Mesothelial cell of epicardium (in vitro differentiated cells): ENCODE measurements around the gene DCN. TPM values are rescaled to one million over a fixed set of nuclear protein-coding genes. Genes with fewer than 3 reads are reported as not detected.

Experiments used
- DNase-seq, 2 experiments: peaks; one replicate each; pipeline ENCODE4 v3.0.0; 2021; ENCODE audit warnings: low spot score in 2 of 2; ENCODE audit not compliant: unreplicated experiment in 2 of 2
- H3K27ac Mint-ChIP-seq: 2 replicates; pipeline ENCODE4 v1.8.0; 2021; ENCODE audit warnings: mixed read lengths
- H3K27me3 Mint-ChIP-seq: 2 replicates; pipeline ENCODE4 v1.8.0; 2021; ENCODE audit warnings: low read depth, mixed read lengths
- H3K36me3 Mint-ChIP-seq: 2 replicates; pipeline ENCODE4 v1.8.0; 2021; ENCODE audit warnings: mixed read lengths
- H3K4me1 Mint-ChIP-seq: 2 replicates; pipeline ENCODE4 v1.8.0; 2021; ENCODE audit warnings: mixed read lengths
- H3K4me3 Mint-ChIP-seq: 2 replicates; pipeline ENCODE4 v1.8.0; 2021; ENCODE audit warnings: mild to moderate bottlenecking, moderate library complexity, mixed read lengths
- H3K9me3 Mint-ChIP-seq: 2 replicates; pipeline ENCODE4 v1.8.0; 2021; ENCODE audit warnings: mixed read lengths
- CTCF ChIP-seq: fragments of 200-600 bp; sonication (generic); IDR thresholded peaks from one replicate; pipeline ENCODE4 v1.5.0; 2021; ENCODE audit warnings: antibody characterized with exemption; ENCODE audit not compliant: unreplicated experiment
- total RNA-seq: library from RNA; stranded (reverse); gene quantifications from 3 replicates; pipeline ENCODE4 v1.2.1, GENCODE V29; 2021

DCN gene
- total RNA-seq, 1 donor from 2014 or later, result 1,349 TPM

GRCh38 chr12:91176915-91177314, 5.7 kb downstream of the DCN start:
- peaks cover 46% of the 10 kb centered on the region for H3K4me1 Mint-ChIP-seq
- DNase-seq, result no peak
- peak overlapping the region; percentile 85 for H3K27ac Mint-ChIP-seq
- no peaks in the 10 kb centered on the region for H3K9me3 Mint-ChIP-seq
- no peaks in the 10 kb centered on the region for H3K27me3 Mint-ChIP-seq
- TF ChIP-seq CTCF, result no peak
- peaks cover 21% of the 10 kb centered on the region for H3K36me3 Mint-ChIP-seq
- peak overlapping the region; percentile 51 for H3K4me3 Mint-ChIP-seq

- peak overlapping the region; percentile 51 for H3K4me3 Mint-ChIP-seq
Observed at GRCh38 chr12:91176358-91176757, 6.3 kb downstream of the DCN start.

GRCh38 chr12:91173124-91173523, 9.5 kb downstream of the DCN start:
- Mint-ChIP-seq H3K27me3 (no peaks in the 10 kb centered on the region), H3K9me3 (peaks cover 12% of the 10 kb centered on the region), H3K4me3 (peak overlapping the region; percentile 12), H3K27ac (peak overlapping the region; percentile 92), H3K36me3 (peaks cover 45% of the 10 kb centered on the region), H3K4me1 (peaks cover 58% of the 10 kb centered on the region)
- no peak for TF ChIP-seq CTCF
- DNase-seq, result no peak

More at GRCh38 chr12:91176358-91176757, 6.3 kb downstream of the DCN start:
- Mint-ChIP-seq H3K4me1 (peaks cover 50% of the 10 kb centered on the region), H3K27me3 (no peaks in the 10 kb centered on the region), H3K9me3 (no peaks in the 10 kb centered on the region), H3K27ac (peak overlapping the region; percentile 85), H3K36me3 (peaks cover 24% of the 10 kb centered on the region)
- TF ChIP-seq CTCF, result no peak
- no peak for DNase-seq

- peaks cover 56% of the 10 kb centered on the region for H3K36me3 Mint-ChIP-seq
- no peaks in the 10 kb centered on the region for H3K27me3 Mint-ChIP-seq
Observed at GRCh38 chr12:91172096-91172495, 10.5 kb downstream of the DCN start.

GRCh38 chr12:91171476-91171875, 11.1 kb downstream of the DCN start:
- peaks cover 14% of the 10 kb centered on the region for H3K9me3 Mint-ChIP-seq
- DNase-seq, result no peak
- TF ChIP-seq CTCF, result no peak
- H3K27ac Mint-ChIP-seq, result peak overlapping the region; percentile 77
- no peak overlapping the region for H3K4me3 Mint-ChIP-seq
- H3K27me3 Mint-ChIP-seq, result no peaks in the 10 kb centered on the region
- peaks cover 55% of the 10 kb centered on the region for H3K36me3 Mint-ChIP-seq
- H3K4me1 Mint-ChIP-seq, result peaks cover 45% of the 10 kb centered on the region

More at GRCh38 chr12:91172096-91172495, 10.5 kb downstream of the DCN start:
- no peak for DNase-seq
- Mint-ChIP-seq H3K27ac (peak overlapping the region; percentile 69), H3K9me3 (peaks cover 14% of the 10 kb centered on the region), H3K4me3 (no peak overlapping the region), H3K4me1 (peaks cover 52% of the 10 kb centered on the region)
- TF ChIP-seq CTCF, result no peak

- Mint-ChIP-seq H3K4me3 (no peak overlapping the region), H3K4me1 (peaks cover 2% of the 10 kb centered on the region), H3K36me3 (peaks cover 52% of the 10 kb centered on the region), H3K27me3 (no peaks in the 10 kb centered on the region), H3K27ac (peak overlapping the region; percentile 75), H3K9me3 (peaks cover 8% of the 10 kb centered on the region)
- DNase-seq, result no peak
- TF ChIP-seq CTCF, result no peak
Observed at GRCh38 chr12:91163116-91163515, 19.5 kb downstream of the DCN start.
